Cardiac septum (tissue), 1 donor: ENCODE measurements around the gene ABL1. TPM values are rescaled to one million over a fixed set of nuclear protein-coding genes. Genes with fewer than 3 reads are reported as not detected.

Source experiments
- DNase-seq: peaks from one replicate; pipeline ENCODE4 v3.0.0-alpha.2; 2020; ENCODE audit warnings: low spot score
- intact Hi-C: fragments of 100-400 bp; cut with DNase I; formaldehyde crosslinking; loops from one replicate; pipeline ENCODE4 v1.14.0; 2022
- total RNA-seq: library from RNA; stranded (reverse); fragmentation: NEBNext Ultra II Directional; extraction: Animal tissue kit (Norgen Biotek cat#: 25700); gene quantifications from one replicate; pipeline ENCODE4 v1.2.1, GENCODE V29; 2021
- donor health status: DM: no; HTN: no; CAD: no.

The ABL1 gene
- total RNA-seq, 1 donor from 2014 or later, result 38.0 TPM

DNA sequence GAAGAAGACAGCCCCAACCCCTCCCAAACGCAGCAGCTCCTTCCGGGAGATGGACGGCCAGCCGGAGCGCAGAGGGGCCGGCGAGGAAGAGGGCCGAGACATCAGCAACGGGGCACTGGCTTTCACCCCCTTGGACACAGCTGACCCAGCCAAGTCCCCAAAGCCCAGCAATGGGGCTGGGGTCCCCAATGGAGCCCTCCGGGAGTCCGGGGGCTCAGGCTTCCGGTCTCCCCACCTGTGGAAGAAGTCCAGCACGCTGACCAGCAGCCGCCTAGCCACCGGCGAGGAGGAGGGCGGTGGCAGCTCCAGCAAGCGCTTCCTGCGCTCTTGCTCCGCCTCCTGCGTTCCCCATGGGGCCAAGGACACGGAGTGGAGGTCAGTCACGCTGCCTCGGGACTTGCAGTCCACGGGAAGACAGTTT is 49.1 kb downstream of the ABL1 start:
- intact Hi-C loops, result no loop called here
- no peak for DNase-seq

GRCh38 chr9:130884542-130885483 is 49.8 kb downstream of the ABL1 start:
- intact Hi-C loops, result no loop called here
- DNase-seq, result no peak

DNA sequence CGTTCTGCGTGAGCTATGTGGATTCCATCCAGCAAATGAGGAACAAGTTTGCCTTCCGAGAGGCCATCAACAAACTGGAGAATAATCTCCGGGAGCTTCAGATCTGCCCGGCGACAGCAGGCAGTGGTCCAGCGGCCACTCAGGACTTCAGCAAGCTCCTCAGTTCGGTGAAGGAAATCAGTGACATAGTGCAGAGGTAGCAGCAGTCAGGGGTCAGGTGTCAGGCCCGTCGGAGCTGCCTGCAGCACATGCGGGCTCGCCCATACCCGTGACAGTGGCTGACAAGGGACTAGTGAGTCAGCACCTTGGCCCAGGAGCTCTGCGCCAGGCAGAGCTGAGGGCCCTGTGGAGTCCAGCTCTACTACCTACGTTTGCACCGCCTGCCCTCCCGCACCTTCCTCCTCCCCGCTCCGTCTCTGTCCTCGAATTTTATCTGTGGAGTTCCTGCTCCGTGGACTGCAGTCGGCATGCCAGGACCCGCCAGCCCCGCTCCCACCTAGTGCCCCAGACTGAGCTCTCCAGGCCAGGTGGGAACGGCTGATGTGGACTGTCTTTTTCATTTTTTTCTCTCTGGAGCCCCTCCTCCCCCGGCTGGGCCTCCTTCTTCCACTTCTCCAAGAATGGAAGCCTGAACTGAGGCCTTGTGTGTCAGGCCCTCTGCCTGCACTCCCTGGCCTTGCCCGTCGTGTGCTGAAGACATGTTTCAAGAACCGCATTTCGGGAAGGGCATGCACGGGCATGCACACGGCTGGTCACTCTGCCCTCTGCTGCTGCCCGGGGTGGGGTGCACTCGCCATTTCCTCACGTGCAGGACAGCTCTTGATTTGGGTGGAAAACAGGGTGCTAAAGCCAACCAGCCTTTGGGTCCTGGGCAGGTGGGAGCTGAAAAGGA is 50.7 kb downstream of the ABL1 start:
- DNase-seq, result no peak
- intact Hi-C loops, result no loop called here

DNA sequence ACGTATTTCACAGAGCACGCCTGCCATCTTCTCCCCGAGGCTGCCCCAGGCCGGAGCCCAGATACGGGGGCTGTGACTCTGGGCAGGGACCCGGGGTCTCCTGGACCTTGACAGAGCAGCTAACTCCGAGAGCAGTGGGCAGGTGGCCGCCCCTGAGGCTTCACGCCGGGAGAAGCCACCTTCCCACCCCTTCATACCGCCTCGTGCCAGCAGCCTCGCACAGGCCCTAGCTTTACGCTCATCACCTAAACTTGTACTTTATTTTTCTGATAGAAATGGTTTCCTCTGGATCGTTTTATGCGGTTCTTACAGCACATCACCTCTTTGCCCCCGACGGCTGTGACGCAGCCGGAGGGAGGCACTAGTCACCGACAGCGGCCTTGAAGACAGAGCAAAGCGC is 51.9 kb downstream of the ABL1 start:
- DNase-seq, result no peak

DNA sequence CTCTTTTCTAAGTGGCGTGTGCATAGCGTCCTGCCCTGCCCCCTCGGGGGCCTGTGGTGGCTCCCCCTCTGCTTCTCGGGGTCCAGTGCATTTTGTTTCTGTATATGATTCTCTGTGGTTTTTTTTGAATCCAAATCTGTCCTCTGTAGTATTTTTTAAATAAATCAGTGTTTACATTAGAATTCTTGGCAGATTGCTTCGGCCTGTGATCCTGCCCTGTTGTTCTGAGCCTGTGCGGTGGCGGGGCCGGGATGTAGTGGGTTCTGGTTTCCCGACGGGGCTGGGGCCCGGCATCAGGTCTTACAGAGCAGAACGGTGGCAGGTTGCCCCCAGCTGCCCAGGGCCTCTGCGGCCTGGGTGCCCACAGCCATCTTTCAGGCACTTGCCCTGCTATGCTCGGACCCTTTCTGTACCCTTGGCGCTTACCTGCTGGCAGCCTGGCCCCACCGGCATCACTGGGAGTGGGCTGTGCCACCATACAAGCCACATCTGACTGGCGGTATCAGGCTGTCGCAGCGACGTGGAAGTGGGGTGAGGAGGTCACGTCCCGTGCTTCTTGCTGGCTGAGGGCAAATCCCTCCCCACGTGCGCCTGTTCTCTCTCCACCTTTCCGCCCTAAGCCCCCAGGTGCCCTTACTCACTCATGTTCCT is 52.6 kb downstream of the ABL1 start:
- no peak for DNase-seq
- intact Hi-C loops, result no loop called here

More for the DNA sequence above, 51.9 kb downstream of the ABL1 start:
- intact Hi-C loops, result no loop called here

GRCh38 chr9:130888146-130888885 is 53.3 kb downstream of the ABL1 start:
- intact Hi-C loops, result no loop called here
- no peak for DNase-seq

GRCh38 chr9:130890124-130890523 is 55.1 kb downstream of the ABL1 start:
- intact Hi-C loops, result no loop called here
- no peak for DNase-seq

DNA sequence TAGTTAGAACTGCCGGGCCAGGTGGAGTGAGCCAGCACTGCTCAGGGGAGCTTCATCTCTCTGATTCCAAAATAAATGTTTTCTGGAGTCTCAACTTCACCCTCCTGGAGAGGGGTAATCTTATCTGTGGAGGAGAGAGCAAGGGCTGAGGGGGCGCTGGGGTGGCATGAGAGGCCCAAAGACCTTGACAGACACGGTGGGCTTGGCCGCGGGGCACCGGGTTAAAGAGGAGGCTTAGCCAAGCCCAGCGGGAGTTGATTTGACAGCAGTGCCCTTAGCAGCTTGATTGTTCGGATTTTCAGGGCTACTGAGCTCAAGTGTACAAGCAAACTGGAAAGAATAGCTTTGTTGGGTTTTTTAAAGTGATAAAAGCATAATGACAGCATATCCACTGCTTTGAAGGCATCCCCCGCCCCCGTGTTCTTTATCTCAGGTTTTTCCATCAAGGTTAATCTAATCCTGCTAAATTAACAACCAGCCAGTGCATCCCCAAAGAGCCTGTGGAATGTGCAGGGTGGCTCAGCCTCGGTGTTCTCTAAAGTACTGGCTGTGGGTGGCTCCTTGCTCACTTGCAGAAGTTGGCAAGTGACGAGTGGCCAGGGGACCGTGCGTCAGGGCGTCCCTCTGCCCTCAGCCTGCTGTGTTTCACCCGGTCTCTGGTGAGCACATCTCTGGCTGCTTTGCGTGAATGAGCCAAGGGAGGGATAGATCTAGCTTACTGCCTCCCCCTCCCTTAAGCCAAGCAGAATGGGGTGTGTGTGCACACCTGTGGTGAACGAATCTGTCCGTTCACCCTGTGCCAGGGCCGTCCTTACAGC is 56.0 kb downstream of the ABL1 start:
- intact Hi-C loops, result no loop called here
- no peak for DNase-seq

GRCh38 chr9:130891688-130892476 is 56.8 kb downstream of the ABL1 start:
- no peak for DNase-seq
- intact Hi-C loops, result no loop called here

GRCh38 chr9:130892477-130893304 is 57.6 kb downstream of the ABL1 start:
- intact Hi-C loops, result no loop called here
- no peak for DNase-seq

GRCh38 chr9:130893341-130894101 is 58.5 kb downstream of the ABL1 start:
- peak; percentile 84 for DNase-seq
- intact Hi-C loops, result no loop called here

- intact Hi-C loops, result no loop called here
- no peak for DNase-seq
Measured at GRCh38 chr9:130894546-130894945, 59.5 kb downstream of the ABL1 start.

- intact Hi-C loops, result no loop called here
- no peak for DNase-seq
Measured at GRCh38 chr9:130895038-130895437, 60.0 kb downstream of the ABL1 start.

GRCh38 chr9:130895481-130896232 is 60.6 kb downstream of the ABL1 start:
- intact Hi-C loops, result no loop called here
- no peak for DNase-seq

DNA sequence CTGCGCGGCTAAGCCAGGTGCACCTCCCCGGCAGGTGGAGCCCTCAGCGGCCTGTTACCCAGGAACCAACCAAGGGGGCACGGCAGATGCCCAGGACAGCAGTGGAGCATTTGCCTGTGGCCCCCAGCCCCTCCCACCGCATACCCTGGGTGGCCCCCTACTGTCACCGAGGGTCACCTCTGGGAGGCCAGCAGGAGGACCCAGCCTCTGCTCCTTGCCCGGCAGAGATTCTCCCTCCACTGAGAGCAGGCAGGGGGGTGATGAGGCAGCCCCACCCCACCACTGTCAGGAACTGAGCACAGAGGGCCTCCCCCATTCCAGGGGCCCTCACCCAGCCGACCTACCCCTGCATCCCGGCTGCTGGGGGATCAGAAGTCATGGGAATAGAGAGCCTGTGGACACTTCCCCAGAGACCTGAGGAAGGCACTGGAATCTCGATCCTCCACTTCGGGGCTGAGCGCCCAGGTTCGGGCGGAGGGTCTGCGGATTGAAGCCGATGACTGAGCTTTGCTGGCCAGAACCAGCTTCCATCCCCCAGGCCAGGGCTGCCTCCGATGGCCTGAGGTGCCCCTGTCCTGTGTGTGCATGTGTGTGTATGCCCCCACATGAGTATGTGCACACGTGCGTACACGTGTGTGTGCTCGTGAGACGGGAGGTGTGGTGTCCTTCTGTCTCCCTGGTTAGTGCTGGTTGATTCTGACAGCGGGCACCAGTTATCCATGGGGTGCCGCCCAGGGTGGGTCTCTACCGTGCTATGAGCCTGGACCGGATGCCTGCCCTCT is 61.4 kb downstream of the ABL1 start, which contains the start of gene QRFP:
TSS of gene QRFP (minus strand) at position 580 of the 782 bp plus-strand sequence. CDS start 2,974 bp downstream, outside the sequence.
- intact Hi-C loops, result no loop called here
- no peak for DNase-seq
